HEK293 (cell line): ENCODE data around the gene GALNS.

Source experiments
- MEIS1 ChIP-seq: sonication (generic); formaldehyde crosslinking; IDR thresholded peaks from 2 replicates; pipeline ENCODE4 v1.8.1; 2022; ENCODE audit warnings: missing genetic modification reagents, mild to moderate bottlenecking, borderline replicate concordance
- ZBTB1 ChIP-seq: fragments of 450-650 bp; formaldehyde crosslinking; IDR thresholded peaks from 2 replicates; pipeline ENCODE4 v1.5.1; 2016; ENCODE audit warnings: missing biosample characterization, missing genetic modification characterization
- ZBTB8A ChIP-seq: fragments of 450-650 bp; formaldehyde crosslinking; IDR thresholded peaks from 2 replicates; pipeline ENCODE4 v1.5.1; 2016; ENCODE audit warnings: missing biosample characterization, missing genetic modification characterization
- ZNF121 ChIP-seq: fragments of 450-650 bp; formaldehyde crosslinking; IDR thresholded peaks from 2 replicates; pipeline ENCODE4 v1.5.1; 2016; ENCODE audit warnings: missing biosample characterization, missing genetic modification characterization
- ZNF510 ChIP-seq: fragments of 450-650 bp; formaldehyde crosslinking; IDR thresholded peaks from 2 replicates; pipeline ENCODE4 v1.5.1; 2018; ENCODE audit warnings: mild to moderate bottlenecking, missing genetic modification characterization, missing biosample characterization; ENCODE audit not compliant: insufficient replicate concordance
- ZNF629 ChIP-seq: fragments of 450-650 bp; formaldehyde crosslinking; IDR thresholded peaks from 2 replicates; pipeline ENCODE4 v1.5.1; 2017; ENCODE audit warnings: missing biosample characterization, missing genetic modification characterization
- ZNF660 ChIP-seq: fragments of 450-650 bp; IDR thresholded peaks from 2 replicates; pipeline ENCODE4 v1.5.1; 2018; ENCODE audit warnings: missing biosample characterization, mild to moderate bottlenecking, missing genetic modification characterization
- ZNF670 ChIP-seq: fragments of 450-650 bp; formaldehyde crosslinking; IDR thresholded peaks from 2 replicates; pipeline ENCODE4 v1.5.1; 2016; ENCODE audit warnings: missing biosample characterization, missing genetic modification characterization, low read depth
- TF ChIP-seq, protein P1 (sequence below): fragments of 450-650 bp; formaldehyde crosslinking; IDR thresholded peaks from 2 replicates; pipeline ENCODE4 v1.5.1; 2016; ENCODE audit warnings: missing biosample characterization, missing genetic modification characterization
- TF ChIP-seq, protein P2 (sequence below): fragments of 450-650 bp; formaldehyde crosslinking; IDR thresholded peaks from 2 replicates; pipeline ENCODE4 v1.5.1; 2016; ENCODE audit warnings: missing biosample characterization, missing genetic modification characterization
- TF ChIP-seq, protein P3 (sequence below): fragments of 450-650 bp; formaldehyde crosslinking; IDR thresholded peaks from 2 replicates; pipeline ENCODE4 v1.5.1; 2017; ENCODE audit warnings: missing biosample characterization, mild to moderate bottlenecking, missing genetic modification characterization, moderate library complexity
- TF ChIP-seq, protein P4 (sequence below): fragments of 450-650 bp; formaldehyde crosslinking; IDR thresholded peaks from 2 replicates; pipeline ENCODE4 v1.5.1; 2016; ENCODE audit warnings: missing biosample characterization, missing genetic modification characterization
- TF ChIP-seq, protein P5 (sequence below): fragments of 450-650 bp; formaldehyde crosslinking; IDR thresholded peaks from 2 replicates; pipeline ENCODE4 v1.5.1; 2016; ENCODE audit warnings: missing biosample characterization, missing genetic modification characterization

DNA sequence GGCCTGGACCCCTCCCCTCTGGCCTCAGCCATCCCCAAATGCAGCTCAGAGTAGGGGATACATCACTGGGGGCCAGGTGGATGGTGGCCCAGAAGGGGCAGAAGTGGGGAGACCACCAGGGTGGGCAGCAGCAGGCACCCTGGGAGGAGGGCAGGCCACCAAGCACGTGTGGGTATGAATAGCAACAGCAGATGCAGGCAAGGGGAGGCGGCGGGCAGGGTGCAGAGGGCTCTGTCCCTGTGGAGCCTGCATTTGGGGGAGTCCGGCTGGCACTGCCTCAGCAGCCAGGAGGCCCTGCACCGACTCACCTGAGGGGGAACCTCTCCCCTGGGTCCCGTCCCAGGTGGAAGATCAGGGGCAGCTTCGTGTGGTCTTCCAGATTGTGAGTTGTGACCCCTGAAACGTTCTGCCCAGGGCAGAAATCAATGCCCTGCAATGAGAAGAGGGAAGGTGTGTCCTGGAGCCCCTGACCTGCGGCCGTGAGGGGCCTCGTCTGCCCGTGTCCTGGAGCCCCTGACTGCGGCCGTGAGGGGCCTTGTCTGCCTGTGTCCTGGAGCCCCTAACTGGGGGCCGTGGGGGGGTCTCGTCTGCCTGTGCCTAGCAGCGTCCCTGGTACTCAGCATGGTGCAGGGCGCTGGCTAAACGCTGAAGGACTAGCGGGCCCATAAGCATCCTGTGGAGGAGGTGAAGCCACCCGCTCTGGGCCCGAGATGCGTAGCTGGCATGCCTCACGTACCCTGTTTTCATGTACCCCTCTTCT is 34.3 kb downstream of the GALNS start:
- TF ChIP-seq, protein P1, sequence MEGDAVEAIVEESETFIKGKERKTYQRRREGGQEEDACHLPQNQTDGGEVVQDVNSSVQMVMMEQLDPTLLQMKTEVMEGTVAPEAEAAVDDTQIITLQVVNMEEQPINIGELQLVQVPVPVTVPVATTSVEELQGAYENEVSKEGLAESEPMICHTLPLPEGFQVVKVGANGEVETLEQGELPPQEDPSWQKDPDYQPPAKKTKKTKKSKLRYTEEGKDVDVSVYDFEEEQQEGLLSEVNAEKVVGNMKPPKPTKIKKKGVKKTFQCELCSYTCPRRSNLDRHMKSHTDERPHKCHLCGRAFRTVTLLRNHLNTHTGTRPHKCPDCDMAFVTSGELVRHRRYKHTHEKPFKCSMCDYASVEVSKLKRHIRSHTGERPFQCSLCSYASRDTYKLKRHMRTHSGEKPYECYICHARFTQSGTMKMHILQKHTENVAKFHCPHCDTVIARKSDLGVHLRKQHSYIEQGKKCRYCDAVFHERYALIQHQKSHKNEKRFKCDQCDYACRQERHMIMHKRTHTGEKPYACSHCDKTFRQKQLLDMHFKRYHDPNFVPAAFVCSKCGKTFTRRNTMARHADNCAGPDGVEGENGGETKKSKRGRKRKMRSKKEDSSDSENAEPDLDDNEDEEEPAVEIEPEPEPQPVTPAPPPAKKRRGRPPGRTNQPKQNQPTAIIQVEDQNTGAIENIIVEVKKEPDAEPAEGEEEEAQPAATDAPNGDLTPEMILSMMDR (tag by site-specific recombination), result no peak
- TF ChIP-seq, protein P2, sequence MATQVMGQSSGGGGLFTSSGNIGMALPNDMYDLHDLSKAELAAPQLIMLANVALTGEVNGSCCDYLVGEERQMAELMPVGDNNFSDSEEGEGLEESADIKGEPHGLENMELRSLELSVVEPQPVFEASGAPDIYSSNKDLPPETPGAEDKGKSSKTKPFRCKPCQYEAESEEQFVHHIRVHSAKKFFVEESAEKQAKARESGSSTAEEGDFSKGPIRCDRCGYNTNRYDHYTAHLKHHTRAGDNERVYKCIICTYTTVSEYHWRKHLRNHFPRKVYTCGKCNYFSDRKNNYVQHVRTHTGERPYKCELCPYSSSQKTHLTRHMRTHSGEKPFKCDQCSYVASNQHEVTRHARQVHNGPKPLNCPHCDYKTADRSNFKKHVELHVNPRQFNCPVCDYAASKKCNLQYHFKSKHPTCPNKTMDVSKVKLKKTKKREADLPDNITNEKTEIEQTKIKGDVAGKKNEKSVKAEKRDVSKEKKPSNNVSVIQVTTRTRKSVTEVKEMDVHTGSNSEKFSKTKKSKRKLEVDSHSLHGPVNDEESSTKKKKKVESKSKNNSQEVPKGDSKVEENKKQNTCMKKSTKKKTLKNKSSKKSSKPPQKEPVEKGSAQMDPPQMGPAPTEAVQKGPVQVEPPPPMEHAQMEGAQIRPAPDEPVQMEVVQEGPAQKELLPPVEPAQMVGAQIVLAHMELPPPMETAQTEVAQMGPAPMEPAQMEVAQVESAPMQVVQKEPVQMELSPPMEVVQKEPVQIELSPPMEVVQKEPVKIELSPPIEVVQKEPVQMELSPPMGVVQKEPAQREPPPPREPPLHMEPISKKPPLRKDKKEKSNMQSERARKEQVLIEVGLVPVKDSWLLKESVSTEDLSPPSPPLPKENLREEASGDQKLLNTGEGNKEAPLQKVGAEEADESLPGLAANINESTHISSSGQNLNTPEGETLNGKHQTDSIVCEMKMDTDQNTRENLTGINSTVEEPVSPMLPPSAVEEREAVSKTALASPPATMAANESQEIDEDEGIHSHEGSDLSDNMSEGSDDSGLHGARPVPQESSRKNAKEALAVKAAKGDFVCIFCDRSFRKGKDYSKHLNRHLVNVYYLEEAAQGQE, result no peak
- TF ChIP-seq ZNF121 (no peak), ZNF670 (tag by site-specific recombination) (no peak), ZNF629 (tag by site-specific recombination) (no peak), ZNF510 (no peak), ZBTB1 (no peak), MEIS1 (CRISPR knock-in tag) (no peak), ZNF660 (tag by site-specific recombination) (no peak), ZBTB8A (tag by site-specific recombination) (no peak)
- TF ChIP-seq, protein P3, sequence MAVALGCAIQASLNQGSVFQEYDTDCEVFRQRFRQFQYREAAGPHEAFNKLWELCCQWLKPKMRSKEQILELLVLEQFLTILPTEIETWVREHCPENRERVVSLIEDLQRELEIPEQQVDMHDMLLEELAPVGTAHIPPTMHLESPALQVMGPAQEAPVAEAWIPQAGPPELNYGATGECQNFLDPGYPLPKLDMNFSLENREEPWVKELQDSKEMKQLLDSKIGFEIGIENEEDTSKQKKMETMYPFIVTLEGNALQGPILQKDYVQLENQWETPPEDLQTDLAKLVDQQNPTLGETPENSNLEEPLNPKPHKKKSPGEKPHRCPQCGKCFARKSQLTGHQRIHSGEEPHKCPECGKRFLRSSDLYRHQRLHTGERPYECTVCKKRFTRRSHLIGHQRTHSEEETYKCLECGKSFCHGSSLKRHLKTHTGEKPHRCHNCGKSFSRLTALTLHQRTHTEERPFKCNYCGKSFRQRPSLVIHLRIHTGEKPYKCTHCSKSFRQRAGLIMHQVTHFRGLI (tag by site-specific recombination), result no peak
- TF ChIP-seq, protein P4, sequence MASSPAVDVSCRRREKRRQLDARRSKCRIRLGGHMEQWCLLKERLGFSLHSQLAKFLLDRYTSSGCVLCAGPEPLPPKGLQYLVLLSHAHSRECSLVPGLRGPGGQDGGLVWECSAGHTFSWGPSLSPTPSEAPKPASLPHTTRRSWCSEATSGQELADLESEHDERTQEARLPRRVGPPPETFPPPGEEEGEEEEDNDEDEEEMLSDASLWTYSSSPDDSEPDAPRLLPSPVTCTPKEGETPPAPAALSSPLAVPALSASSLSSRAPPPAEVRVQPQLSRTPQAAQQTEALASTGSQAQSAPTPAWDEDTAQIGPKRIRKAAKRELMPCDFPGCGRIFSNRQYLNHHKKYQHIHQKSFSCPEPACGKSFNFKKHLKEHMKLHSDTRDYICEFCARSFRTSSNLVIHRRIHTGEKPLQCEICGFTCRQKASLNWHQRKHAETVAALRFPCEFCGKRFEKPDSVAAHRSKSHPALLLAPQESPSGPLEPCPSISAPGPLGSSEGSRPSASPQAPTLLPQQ (tag by site-specific recombination), result no peak
- TF ChIP-seq, protein P5, sequence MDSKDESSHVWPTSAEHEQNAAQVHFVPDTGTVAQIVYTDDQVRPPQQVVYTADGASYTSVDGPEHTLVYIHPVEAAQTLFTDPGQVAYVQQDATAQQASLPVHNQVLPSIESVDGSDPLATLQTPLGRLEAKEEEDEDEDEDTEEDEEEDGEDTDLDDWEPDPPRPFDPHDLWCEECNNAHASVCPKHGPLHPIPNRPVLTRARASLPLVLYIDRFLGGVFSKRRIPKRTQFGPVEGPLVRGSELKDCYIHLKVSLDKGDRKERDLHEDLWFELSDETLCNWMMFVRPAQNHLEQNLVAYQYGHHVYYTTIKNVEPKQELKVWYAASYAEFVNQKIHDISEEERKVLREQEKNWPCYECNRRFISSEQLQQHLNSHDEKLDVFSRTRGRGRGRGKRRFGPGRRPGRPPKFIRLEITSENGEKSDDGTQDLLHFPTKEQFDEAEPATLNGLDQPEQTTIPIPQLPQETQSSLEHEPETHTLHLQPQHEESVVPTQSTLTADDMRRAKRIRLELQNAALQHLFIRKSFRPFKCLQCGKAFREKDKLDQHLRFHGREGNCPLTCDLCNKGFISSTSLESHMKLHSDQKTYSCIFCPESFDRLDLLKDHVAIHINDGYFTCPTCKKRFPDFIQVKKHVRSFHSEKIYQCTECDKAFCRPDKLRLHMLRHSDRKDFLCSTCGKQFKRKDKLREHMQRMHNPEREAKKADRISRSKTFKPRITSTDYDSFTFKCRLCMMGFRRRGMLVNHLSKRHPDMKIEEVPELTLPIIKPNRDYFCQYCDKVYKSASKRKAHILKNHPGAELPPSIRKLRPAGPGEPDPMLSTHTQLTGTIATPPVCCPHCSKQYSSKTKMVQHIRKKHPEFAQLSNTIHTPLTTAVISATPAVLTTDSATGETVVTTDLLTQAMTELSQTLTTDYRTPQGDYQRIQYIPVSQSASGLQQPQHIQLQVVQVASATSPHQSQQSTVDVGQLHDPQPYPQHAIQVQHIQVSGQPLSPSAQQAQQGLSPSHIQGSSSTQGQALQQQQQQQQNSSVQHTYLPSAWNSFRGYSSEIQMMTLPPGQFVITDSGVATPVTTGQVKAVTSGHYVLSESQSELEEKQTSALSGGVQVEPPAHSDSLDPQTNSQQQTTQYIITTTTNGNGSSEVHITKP (tag by site-specific recombination), result no peak
